Hepatocyte (in vitro differentiated cells): ENCODE results near the gene RPRD2.

Experiments used
- CTCF ChIP-seq: fragments of 200-600 bp; sonication (generic); IDR thresholded peaks from 2 replicates; pipeline ENCODE4 v1.5.1; 2016; ENCODE audit warnings: antibody characterized with exemption, mild to moderate bottlenecking; ENCODE audit not compliant: poor library complexity
- EZH2 ChIP-seq: fragments of 200-600 bp; sonication (generic); IDR thresholded peaks from 2 replicates; pipeline ENCODE4 v1.6.1; 2016; ENCODE audit warnings: antibody characterized with exemption, mild to moderate bottlenecking, borderline replicate concordance
- EZH2phosphoT487 ChIP-seq: fragments of 200-600 bp; sonication (generic); IDR thresholded peaks from one replicate; pipeline ENCODE4 v1.6.1; 2018; ENCODE audit warnings: antibody characterized with exemption, mild to moderate bottlenecking, low read depth, moderate library complexity; ENCODE audit not compliant: unreplicated experiment, severe bottlenecking

- TF ChIP-seq CTCF (peak; percentile 29), EZH2 (no peak), EZH2phosphoT487 (no peak)
Measured at GRCh38 chr1:150429805-150430204, 65.9 kb downstream of the RPRD2 start.
